Spleen (tissue), 11 donors: ENCODE measurements around the gene TSHZ2. TPM values are rescaled to one million over a fixed set of nuclear protein-coding genes. Genes with fewer than 3 reads are reported as not detected.
A peak's percentile ranks its signal among the peaks of the same experiment; 100 is the strongest.

Source experiments
- DNase-seq: peaks from one replicate; pipeline ENCODE4 v3.0.0-alpha.2; 2020
- H3K27ac ChIP-seq, 8 donors: fragments of 200-600 bp; sonication (generic) in 7 of 8; 1 replicate in 4 of 8; 2 replicates in 4 of 8; pipeline versions ENCODE4 v1.5.0 to v1.8.0; 2016 to 2021; ENCODE audit warnings: inconsistent platforms in 4 of 8, mild to moderate bottlenecking in 4 of 8, moderate library complexity in 1 of 8
- H3K27me3 ChIP-seq, 7 donors: fragments of 200-600 bp; sonication (generic) in 6 of 7; replicated peaks in 1 of 7; 1 replicate in 4 of 7; 2 replicates in 3 of 7; pipeline versions ENCODE4 v1.5.0 to v1.8.0; 2016 to 2021; ENCODE audit warnings: inconsistent platforms in 3 of 7, mild to moderate bottlenecking in 1 of 7
- H3K36me3 ChIP-seq, 6 donors: fragments of 200-600 bp; sonication (generic) in 5 of 6; 1 replicate in 4 of 6; 2 replicates in 2 of 6; pipeline versions ENCODE4 v1.5.0 to v1.8.0; 2016 to 2021; ENCODE audit warnings: inconsistent platforms in 2 of 6
- H3K4me1 ChIP-seq, 6 donors: fragments of 200-600 bp; sonication (generic) in 5 of 6; 1 replicate in 3 of 6; 2 replicates in 3 of 6; pipeline versions ENCODE4 v1.5.0 to v1.8.0; 2016 to 2021; ENCODE audit warnings: inconsistent platforms in 3 of 6
- H3K4me3 ChIP-seq, 8 donors: fragments of 200-600 bp; sonication (generic) in 7 of 8; 1 replicate in 4 of 8; 2 replicates in 4 of 8; pipeline versions ENCODE4 v1.5.0 to v1.8.0; 2016 to 2021; ENCODE audit warnings: inconsistent platforms in 4 of 8, mild to moderate bottlenecking in 4 of 8, moderate library complexity in 2 of 8
- H3K9me3 ChIP-seq, 8 donors: fragments of 200-600 bp; sonication (generic) in 7 of 8; 1 replicate in 4 of 8; 2 replicates in 4 of 8; pipeline versions ENCODE4 v1.5.0 to v1.8.0; 2016 to 2021; ENCODE audit warnings: inconsistent platforms in 4 of 8
- POLR2A ChIP-seq, 3 donors: fragments of 450-650 bp; IDR thresholded peaks; one replicate each; pipeline ENCODE4 v1.5.1; 2017; ENCODE audit warnings: antibody characterized with exemption in 3 of 3, mild to moderate bottlenecking in 1 of 3
- POLR2AphosphoS5 ChIP-seq, 3 donors: sonication (generic); formaldehyde crosslinking; IDR thresholded peaks; one replicate each; pipeline ENCODE4 v1.5.1; 2017; ENCODE audit warnings: antibody characterized with exemption in 3 of 3
- WGBS, 5 donors: extraction: QIAGEN DNeasy Blood & Tissue Kit in 3 of 5; methylation state at CpG; one replicate each; pipeline versions ENCODE4 v1.1.5 to v1.1.7; 2013 to 2018; 5-methylcytosine and 5-hydroxymethylcytosine counted together
- intact Hi-C: fragments of 100-400 bp; cut with DNase I; formaldehyde crosslinking; loops from one replicate; pipeline ENCODE4 v1.15.0; 2023; ENCODE audit warnings: low total_unique reads
- polyA plus RNA-seq, 3 donors: library from polyadenylated mRNA; stranded (reverse); fragments of 200-250 nt; gene quantifications; one replicate each; pipeline ENCODE4 v1.2.1, GENCODE V29; 2013
- total RNA-seq, 7 donors: library from RNA; depleted of rRNA in 3 of 7; stranded (reverse); fragments of >200 nt in 3 of 7; fragmentation: NEBNext Ultra II Directional in 4 of 7; extraction: Animal tissue kit (Norgen Biotek cat#: 25700) in 4 of 7; gene quantifications; one replicate each; pipeline versions ENCODE4 v1.1.0 to v1.2.1, GENCODE V29; 2016 to 2021
- TF ChIP-seq, protein P1 (sequence below), 11 experiments: fragments of 200-600 bp in 7 of 11; fragments of 450-650 bp in 4 of 11; sonication (generic) in 4 of 11; IDR thresholded peaks in 8 of 11; conservative IDR thresholded peaks in 3 of 11; 1 replicate in 7 of 11; 2 replicates in 4 of 11; pipeline versions ENCODE4 v1.4.0 to v1.8.0; 2016 to 2021; ENCODE audit warnings: antibody characterized with exemption in 11 of 11, inconsistent platforms in 4 of 11, mild to moderate bottlenecking in 1 of 11
- donor health status: healthy with polysubstance abuse.
- donor health status: DM: no; HTN: no; CAD: no; lungs with moderate emphysema.
- donor health status: DM: no; HTN: no; CAD: no.
- donor health status: Bipolar disorder and iron deficiency.
- donor health status: healthy.
- donor health status: DM: no; HTN: no; CAD: no.
- donor health status: DM: yes; HTN: yes; CAD: no.

Gene TSHZ2
- total and polyA plus RNA-seq, 10 donors: 0.86 to 19.2 (median 15.7) TPM

DNA sequence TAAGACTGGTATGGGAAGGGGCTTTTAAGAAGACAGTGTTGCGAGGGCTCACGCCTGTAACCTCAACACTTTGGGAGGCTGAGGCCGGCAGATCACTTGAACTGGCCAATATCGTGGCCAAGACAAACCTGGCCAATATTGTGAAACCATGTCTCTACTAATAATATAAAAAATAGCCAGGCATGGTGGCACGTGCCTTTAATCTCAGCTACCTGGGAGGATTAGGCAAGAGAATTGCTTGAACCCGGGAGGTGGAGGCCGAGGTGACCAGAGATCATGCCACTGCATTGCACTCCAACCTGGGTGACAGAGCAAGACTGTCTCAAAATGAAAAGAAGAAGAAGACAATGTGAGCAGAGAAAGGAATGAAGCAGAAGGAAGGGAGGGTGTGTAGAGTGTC, 242.2 kb downstream of the TSHZ2 start:
- H3K4me1 ChIP-seq: peaks cover 0 to 12% (median 10%) of the 10 kb centered on the region in 6 donors
- WGBS, 5 donors: 90 to 94% (median 93%) methylated on average over 7 of the region's 7 CpGs
- no peaks in the 10 kb centered on the region for H3K9me3 ChIP-seq
- H3K4me3 ChIP-seq: no peak overlapping the region
- intact Hi-C loops: no loop called here
- TF ChIP-seq POLR2A (IDR thresholded peaks at IDR 0.05) (no peak), POLR2AphosphoS5 (IDR thresholded peaks at IDR 0.05) (no peak)
- TF ChIP-seq, protein P1, sequence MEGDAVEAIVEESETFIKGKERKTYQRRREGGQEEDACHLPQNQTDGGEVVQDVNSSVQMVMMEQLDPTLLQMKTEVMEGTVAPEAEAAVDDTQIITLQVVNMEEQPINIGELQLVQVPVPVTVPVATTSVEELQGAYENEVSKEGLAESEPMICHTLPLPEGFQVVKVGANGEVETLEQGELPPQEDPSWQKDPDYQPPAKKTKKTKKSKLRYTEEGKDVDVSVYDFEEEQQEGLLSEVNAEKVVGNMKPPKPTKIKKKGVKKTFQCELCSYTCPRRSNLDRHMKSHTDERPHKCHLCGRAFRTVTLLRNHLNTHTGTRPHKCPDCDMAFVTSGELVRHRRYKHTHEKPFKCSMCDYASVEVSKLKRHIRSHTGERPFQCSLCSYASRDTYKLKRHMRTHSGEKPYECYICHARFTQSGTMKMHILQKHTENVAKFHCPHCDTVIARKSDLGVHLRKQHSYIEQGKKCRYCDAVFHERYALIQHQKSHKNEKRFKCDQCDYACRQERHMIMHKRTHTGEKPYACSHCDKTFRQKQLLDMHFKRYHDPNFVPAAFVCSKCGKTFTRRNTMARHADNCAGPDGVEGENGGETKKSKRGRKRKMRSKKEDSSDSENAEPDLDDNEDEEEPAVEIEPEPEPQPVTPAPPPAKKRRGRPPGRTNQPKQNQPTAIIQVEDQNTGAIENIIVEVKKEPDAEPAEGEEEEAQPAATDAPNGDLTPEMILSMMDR (IDR thresholded peaks at IDR 0.05 in 8 of 11, conservative IDR thresholded peaks at IDR 0.05 in 3 of 11): no peak
- H3K36me3 ChIP-seq: no peaks in the 10 kb centered on the region
- H3K27ac ChIP-seq: no peak overlapping the region
- H3K27me3 ChIP-seq: peaks cover 0 to 17% (median 0%) of the 10 kb centered on the region in 7 donors
- DNase-seq: no peak

DNA sequence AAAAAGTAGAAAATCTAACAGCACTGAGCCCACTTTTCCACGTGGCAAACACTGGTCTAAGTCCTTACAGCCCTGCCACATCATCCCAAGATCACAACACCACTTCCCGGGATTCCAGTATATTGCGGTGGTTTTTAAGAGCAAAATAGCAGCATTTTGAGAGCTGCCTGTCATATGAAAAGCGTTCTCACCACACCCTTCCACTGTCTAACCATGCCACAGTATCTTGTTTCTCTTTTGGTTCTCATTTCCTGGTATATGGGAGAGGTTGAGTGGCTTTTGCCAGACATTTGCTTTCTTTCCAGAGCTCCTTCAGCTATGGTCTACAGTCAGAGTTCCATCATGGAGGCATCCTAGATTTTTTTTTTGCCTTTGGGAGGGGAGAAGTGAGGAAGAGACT, 243.0 kb downstream of the TSHZ2 start:
- H3K36me3 ChIP-seq: no peaks in the 10 kb centered on the region
- intact Hi-C loops: loop anchor here (5.0 kb wide), 1 partner anchor 903 kb away; no protein-coding TSS in a partner anchor
- H3K9me3 ChIP-seq: no peaks in the 10 kb centered on the region
- no peak for DNase-seq
- WGBS, 5 donors: 56 to 72% (median 66%) methylated on average over 4 of the region's 4 CpGs
- TF ChIP-seq POLR2AphosphoS5 (IDR thresholded peaks at IDR 0.05): no peak
- TF ChIP-seq, protein P1 (IDR thresholded peaks at IDR 0.05 in 8 of 11, conservative IDR thresholded peaks at IDR 0.05 in 3 of 11): no peak
- no peak for TF ChIP-seq POLR2A (IDR thresholded peaks at IDR 0.05)
- no peak overlapping the region for H3K4me3 ChIP-seq
- H3K27me3 ChIP-seq: peaks cover 0 to 17% (median 0%) of the 10 kb centered on the region in 7 donors
- H3K27ac ChIP-seq: peak overlapping the region in 2 of 8 donors; percentile 9 to 36
- H3K4me1 ChIP-seq: peaks cover 0 to 12% (median 10%) of the 10 kb centered on the region in 6 donors

DNA sequence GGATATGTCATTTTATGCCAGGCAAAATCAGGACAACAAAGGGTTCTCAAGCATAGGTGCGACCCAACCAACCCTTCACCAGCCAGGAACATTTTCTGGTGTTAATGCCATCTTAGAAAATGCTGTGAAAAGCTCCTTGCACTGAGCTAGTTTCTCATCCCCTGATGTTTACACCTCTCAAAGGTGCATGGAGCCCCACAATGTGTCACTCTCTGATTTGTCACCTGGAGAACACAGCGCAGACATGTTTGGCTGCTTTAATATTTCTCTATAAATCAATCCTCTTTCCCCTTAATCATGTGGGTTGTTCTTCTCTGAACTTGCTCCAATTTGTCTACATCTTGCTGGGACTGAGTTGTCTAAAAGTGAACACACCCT, 244.3 kb downstream of the TSHZ2 start:
- Histone ChIP-seq H3K9me3 (no peaks in the 10 kb centered on the region), H3K27ac (no peak overlapping the region), H3K4me3 (peak overlapping the region in 1 of 8 donors; percentile 44), H3K36me3 (no peaks in the 10 kb centered on the region), H3K4me1 (peaks cover 0 to 12% (median 10%) of the 10 kb centered on the region in 6 donors), H3K27me3 (peaks cover 0 to 17% (median 0%) of the 10 kb centered on the region in 7 donors)
- no peak for TF ChIP-seq POLR2AphosphoS5 (IDR thresholded peaks at IDR 0.05)
- TF ChIP-seq, protein P1 (IDR thresholded peaks at IDR 0.05 in 8 of 11, conservative IDR thresholded peaks at IDR 0.05 in 3 of 11): no peak
- TF ChIP-seq POLR2A (IDR thresholded peaks at IDR 0.05): no peak
- DNase-seq: no peak
- intact Hi-C loops: loop anchor here (5.0 kb wide), 1 partner anchor 904 kb away; no protein-coding TSS in a partner anchor
- 90 to 100% (median 96%) methylated on average over 2 of the region's 2 CpGs for WGBS, 5 donors

DNA sequence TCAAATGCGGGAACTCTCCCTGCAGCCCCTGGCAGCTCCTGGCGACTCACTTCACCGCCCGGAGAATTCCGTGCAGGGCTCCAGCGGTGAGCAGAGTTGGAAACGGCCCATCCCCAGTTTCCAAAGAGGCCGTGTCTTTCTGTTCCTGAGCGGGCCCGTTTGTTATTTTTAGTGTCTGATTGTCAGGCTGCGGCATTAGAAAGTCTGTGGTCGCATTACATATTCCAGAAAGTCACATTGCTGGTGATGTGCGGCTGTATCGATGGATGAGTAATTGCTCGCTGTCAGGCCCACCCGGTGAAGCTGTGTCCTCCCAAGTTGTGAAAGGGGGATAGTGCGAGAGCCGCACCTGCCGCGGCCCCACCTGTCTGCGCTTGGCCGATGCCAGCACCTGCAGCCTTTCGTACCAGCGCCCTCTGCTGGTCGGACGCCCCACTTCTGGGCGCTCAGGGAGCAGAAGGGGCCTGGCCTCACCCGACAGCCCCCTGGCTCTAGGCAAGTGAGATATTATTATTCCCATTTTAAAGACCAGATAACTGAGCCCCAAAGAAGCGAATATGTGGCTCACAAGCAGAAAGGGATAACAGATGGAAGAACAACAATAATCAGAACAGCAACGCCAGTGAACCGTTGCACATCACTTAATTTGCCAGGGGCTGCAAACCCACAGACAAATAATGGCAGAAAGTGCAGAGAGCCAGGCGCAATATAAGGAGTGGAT, 244.9 kb downstream of the TSHZ2 start:
- 22 to 27% (median 23%) methylated on average over 21 to 32 of the region's 32 CpGs for WGBS, 5 donors
- H3K27me3 ChIP-seq: peaks cover 0 to 17% (median 0%) of the 10 kb centered on the region in 7 donors
- peak overlapping the region in 1 of 8 donors; percentile 44 for H3K4me3 ChIP-seq
- TF ChIP-seq POLR2A (IDR thresholded peaks at IDR 0.05) (no peak), POLR2AphosphoS5 (IDR thresholded peaks at IDR 0.05) (peak in 2 of 3 donors; percentile 37 to 57)
- TF ChIP-seq, protein P1 (IDR thresholded peaks at IDR 0.05 in 8 of 11, conservative IDR thresholded peaks at IDR 0.05 in 3 of 11): peak; percentile 43 to 92 (median 86)
- DNase-seq: peak; percentile 93
- no peaks in the 10 kb centered on the region for H3K9me3 ChIP-seq
- intact Hi-C loops: loop anchor here (5.0 kb wide), 1 partner anchor 905 kb away; no protein-coding TSS in a partner anchor
- H3K4me1 ChIP-seq: peaks cover 0 to 12% (median 10%) of the 10 kb centered on the region in 6 donors
- H3K36me3 ChIP-seq: no peaks in the 10 kb centered on the region
- no peak overlapping the region for H3K27ac ChIP-seq
